ENCODE results near the gene SLC39A11. TPM values are rescaled to one million over a fixed set of nuclear protein-coding genes. Genes with fewer than 3 reads are reported as not detected.
A peak's percentile ranks its signal among the peaks of the same experiment; 100 is the strongest.

SLC39A11 gene
- total RNA-seq, 1 experiment from 2014 or later = 57.1 TPM

GRCh38 chr17:72605543-72605942 lies 486.9 kb downstream of the SLC39A11 start:
- ChIA-PET CTCF (no interaction called here), POLR2A (ENCODE audit: unreplicated experiment) (no interaction called here)
- H4K20me1 ChIP-seq (ENCODE audit: insufficient read depth) = no peaks in the 10 kb centered on the region
- no peak overlapping the region for H3K4me2 ChIP-seq
- peak in 1 of 2 experiments; percentile 15 for DNase-seq
- no peaks in the 10 kb centered on the region; the same call in 1 of the 2 replicates for H3K79me2 ChIP-seq (ENCODE audit: low read depth)
- no peaks in the 10 kb centered on the region for H3K36me3 ChIP-seq (ENCODE audit: low read depth)
- no peaks in the 10 kb centered on the region for H3K27me3 ChIP-seq (ENCODE audit: insufficient read depth, low read depth)
- no peak overlapping the region for H2AFZ ChIP-seq
- no peak overlapping the region for H3K27ac ChIP-seq
- BruUV-seq (replicated peaks) = no TSS peak
- peaks cover 62% of the 10 kb centered on the region for H3K4me1 ChIP-seq (replicated peaks; ENCODE audit: insufficient read depth)
- intact Hi-C loops (cut with micrococcal nuclease; ENCODE audit: unreplicated experiment) = no loop called here
- H3K4me3 ChIP-seq = no peak overlapping the region
- H3K9me3 ChIP-seq (ENCODE audit: insufficient read depth, low read depth) = peaks cover 11% of the 10 kb centered on the region
- H3K9me2 ChIP-seq (ENCODE audit: insufficient read depth) = no peaks in the 10 kb centered on the region
- TF ChIP-seq EZH2 (IDR thresholded peaks at IDR 0.05; ENCODE audit: low read depth) = no peak
- TF ChIP-seq CTCF (conservative IDR thresholded peaks at IDR 0.05) = no peak
- peaks cover 64% of the 10 kb centered on the region for H3F3A ChIP-seq (ENCODE audit: insufficient read depth, low read depth)

- H3F3A ChIP-seq (ENCODE audit: insufficient read depth, low read depth) = peaks cover 59% of the 10 kb centered on the region
- H3K79me2 ChIP-seq (ENCODE audit: low read depth) = no peaks in the 10 kb centered on the region; the same call in 1 of the 2 replicates
- H4K20me1 ChIP-seq (ENCODE audit: insufficient read depth) = no peaks in the 10 kb centered on the region
- no peak overlapping the region for H3K4me3 ChIP-seq
- intact Hi-C loops (cut with micrococcal nuclease; ENCODE audit: unreplicated experiment) = no loop called here
- no peaks in the 10 kb centered on the region for H3K9me2 ChIP-seq (ENCODE audit: insufficient read depth)
- H2AFZ ChIP-seq = no peak overlapping the region
- BruUV-seq (replicated peaks) = no TSS peak
- peak in 1 of 2 experiments; percentile 10 for DNase-seq
- TF ChIP-seq CTCF (conservative IDR thresholded peaks at IDR 0.05) = no peak
- TF ChIP-seq EZH2 (IDR thresholded peaks at IDR 0.05; ENCODE audit: low read depth) = no peak
- POLR2A ChIA-PET (ENCODE audit: unreplicated experiment) = no interaction called here
- H3K27me3 ChIP-seq (ENCODE audit: insufficient read depth, low read depth) = no peaks in the 10 kb centered on the region
- H3K4me1 ChIP-seq (replicated peaks; ENCODE audit: insufficient read depth) = peaks cover 61% of the 10 kb centered on the region
- no peak overlapping the region for H3K4me2 ChIP-seq
- H3K9me3 ChIP-seq (ENCODE audit: insufficient read depth, low read depth) = peaks cover 11% of the 10 kb centered on the region
- H3K27ac ChIP-seq = no peak overlapping the region
- CTCF ChIA-PET = interaction anchor here (0.6 kb wide), 1 partner anchor 33 kb away, joined by 4 read pairs; no protein-coding TSS in a partner anchor
- no peaks in the 10 kb centered on the region for H3K36me3 ChIP-seq (ENCODE audit: low read depth)
Measured at GRCh38 chr17:72604518-72604917, 488.0 kb downstream of the SLC39A11 start.

GRCh38 chr17:72603420-72604242 lies 488.9 kb downstream of the SLC39A11 start:
- POLR2A ChIA-PET (ENCODE audit: unreplicated experiment) = interaction anchor here (0.6 to 0.7 kb wide), 2 partner anchors 9 to 431 kb away, joined by 3 to 7 read pairs; no protein-coding TSS in a partner anchor

More at GRCh38 chr17:72603420-72604242, 488.9 kb downstream of the SLC39A11 start:
- CTCF ChIA-PET = interaction anchor here (0.6 to 1.0 kb wide), 2 partner anchors 34 to 47 kb away, joined by 3 to 4 read pairs; no protein-coding TSS in a partner anchor
- Histone ChIP-seq H3K9me3 (ENCODE audit: insufficient read depth, low read depth) (peaks cover 11% of the 10 kb centered on the region), H3K79me2 (ENCODE audit: low read depth) (no peaks in the 10 kb centered on the region; the same call in 1 of the 2 replicates), H4K20me1 (ENCODE audit: insufficient read depth) (no peaks in the 10 kb centered on the region), H2AFZ (peak overlapping the region; percentile 63), H3K4me1 (replicated peaks; ENCODE audit: insufficient read depth) (peaks cover 52% of the 10 kb centered on the region), H3K36me3 (ENCODE audit: low read depth) (no peaks in the 10 kb centered on the region), H3K27me3 (ENCODE audit: insufficient read depth, low read depth) (no peaks in the 10 kb centered on the region), H3K27ac (peak overlapping the region; percentile 87), H3K4me2 (peak overlapping the region; percentile 77), H3K9me2 (ENCODE audit: insufficient read depth) (no peaks in the 10 kb centered on the region), H3K4me3 (peak overlapping the region; percentile 40), H3F3A (ENCODE audit: insufficient read depth, low read depth) (peaks cover 50% of the 10 kb centered on the region)
- DNase-seq = peak in 1 of 2 experiments; percentile 36
- intact Hi-C loops (cut with micrococcal nuclease; ENCODE audit: unreplicated experiment) = loop anchor here (1.0 to 2.0 kb wide), 2 partner anchors 58 to 113 kb away; no protein-coding TSS in a partner anchor
- TF ChIP-seq CTCF (conservative IDR thresholded peaks at IDR 0.05) (no peak), EZH2 (IDR thresholded peaks at IDR 0.05; ENCODE audit: low read depth) (no peak)
- BruUV-seq (replicated peaks) = TSS peak; percentile 99

All from PC-9 (cell line).